Liver (tissue), 3 donors: Measurements from ENCODE around the gene NAT9.

Source experiments
- CTCF ChIP-seq: fragments of 150-350 bp; IDR thresholded peaks from 2 replicates; pipeline ENCODE4 v1.5.1; 2017; ENCODE audit warnings: improper control_type of control experiment, low read depth, low read length; ENCODE audit not compliant: missing input control
- EGR1 ChIP-seq, 2 donors: IDR thresholded peaks; 2 replicates each; pipeline ENCODE4 v1.6.1; 2016 to 2018; ENCODE audit warnings: antibody characterized with exemption in 2 of 2, low read depth in 2 of 2
- FOXA1 ChIP-seq: IDR thresholded peaks from 2 replicates; pipeline ENCODE4 v1.6.1; 2016; ENCODE audit warnings: antibody characterized with exemption
- HNF4A ChIP-seq, 2 donors: conservative IDR thresholded peaks; 2 replicates each; pipeline ENCODE4 v1.6.1; 2016; ENCODE audit warnings: antibody characterized with exemption in 2 of 2, mild to moderate bottlenecking in 2 of 2
- HNF4G ChIP-seq: IDR thresholded peaks from 2 replicates; pipeline ENCODE4 v1.6.1; 2016; ENCODE audit warnings: antibody characterized with exemption
- JUND ChIP-seq, 2 donors: IDR thresholded peaks; 2 replicates each; pipeline ENCODE4 v1.6.1; 2016; ENCODE audit warnings: antibody characterized with exemption in 2 of 2
- MAX ChIP-seq: IDR thresholded peaks from 2 replicates; pipeline ENCODE4 v1.6.1; 2016; ENCODE audit warnings: antibody characterized with exemption
- REST ChIP-seq: IDR thresholded peaks from 2 replicates; pipeline ENCODE4 v1.6.1; 2016; ENCODE audit warnings: antibody characterized with exemption, mild to moderate bottlenecking
- SP1 ChIP-seq: IDR thresholded peaks from 2 replicates; pipeline ENCODE4 v1.6.1; 2018; ENCODE audit warnings: antibody characterized with exemption, mild to moderate bottlenecking
- donor health status: healthy.
- donor health status: healthy.

GRCh38 chr17:74804683-74805082 is 28.5 kb upstream of the NAT9 start:
- TF ChIP-seq JUND (IDR thresholded peaks at IDR 0.05) (no peak), CTCF (no peak), HNF4G (no peak), MAX (no peak), FOXA1 (no peak), REST (no peak), EGR1 (IDR thresholded peaks at IDR 0.05; ENCODE audit: low read depth in 2 of 2) (no peak), HNF4A (conservative IDR thresholded peaks at IDR 0.05) (no peak), SP1 (no peak)
